ENCODE results near the gene PAF1.
A peak's percentile ranks its signal among the peaks of the same experiment; 100 is the strongest.

PAF1 gene

DNA sequence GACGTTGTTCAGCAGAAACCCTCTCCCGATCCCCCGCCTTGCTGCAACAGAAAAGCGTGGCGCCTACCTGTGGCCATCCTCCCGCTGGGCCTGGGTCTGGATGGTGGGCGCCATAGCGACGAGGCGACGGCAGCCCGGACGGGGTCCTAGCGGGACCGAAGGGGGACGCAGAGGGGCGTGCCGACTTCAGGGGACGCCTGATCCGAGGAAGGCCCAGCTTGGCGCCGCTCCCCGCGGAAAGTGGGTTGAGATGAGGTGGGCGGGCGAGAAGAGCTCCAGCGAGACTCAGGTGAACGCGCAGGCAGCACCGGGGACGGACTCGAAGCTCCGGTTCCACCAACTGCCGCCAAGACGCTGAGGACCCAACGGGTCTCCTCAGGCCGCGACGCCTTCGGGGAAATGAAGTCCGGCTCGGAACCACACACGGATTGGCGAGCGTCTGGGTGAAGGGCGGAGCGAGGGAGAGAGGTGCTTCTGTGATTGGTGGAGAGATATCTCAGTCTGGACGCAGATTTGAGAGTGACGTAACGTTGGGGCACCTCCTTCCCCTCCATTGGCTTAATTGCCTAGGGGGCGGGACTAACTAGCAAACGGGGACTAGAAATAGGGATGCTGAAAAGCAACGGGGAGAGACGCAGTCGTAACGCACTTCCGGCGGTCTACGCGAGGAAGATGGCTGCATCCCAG, at the start of gene PAF1, which contains the start of gene MED29:
PAF1 (minus strand) TSS at position 356 of the 687 bp plus-strand sequence; CDS start at position 114, 242 bp downstream.
MED29 (plus strand) TSS at position 628 of the 687 bp plus-strand sequence; CDS start at position 673, 45 bp downstream.
- peak within 1 kb of the TSS; percentile 88 to 98 (median 96) for H3K27ac ChIP-seq
- peak within 1 kb of the TSS; percentile 91 to 97 (median 93) for H3K4me2 ChIP-seq
- TF ChIP-seq Cebpa-rat (IDR thresholded peaks at IDR 0.05), result 0 out of 22 replicates have a peak, but pooled peaks of 1 of the 11 experiments have one; percentile 20
- peak within 1 kb of the TSS; percentile 82 to 97 (median 88) for H3K4me3 ChIP-seq
- H3K9ac ChIP-seq, result peak within 1 kb of the TSS; percentile 92 to 99 (median 95)
- peaks cover 56 to 76% (median 67%) of the 10 kb centered on the region in 11 experiments for H3K36me3 ChIP-seq
- no peaks in the 10 kb centered on the region for H3K27me3 ChIP-seq
- H3K4me1 ChIP-seq, result peaks cover 24 to 67% (median 31%) of the 10 kb centered on the region in 10 experiments
- peaks cover 0 to 26% (median 5%) of the 10 kb centered on the region in 11 experiments; a peak in 12 of 22 replicates for H4K20me1 ChIP-seq
- H3K9me3 ChIP-seq (replicated peaks in 1 of 11), result no peaks in the 10 kb centered on the region

GRCh38 chr19:39438270-39438934, 47.5 kb upstream of the PAF1 start:
- Histone ChIP-seq H3K27me3 (no peaks in the 10 kb centered on the region), H3K4me2 (no peak overlapping the region), H3K9ac (0 out of 22 replicates have a peak overlapping the region, but pooled peaks of 1 of the 11 experiments have one; percentile 3), H3K4me3 (no peak overlapping the region), H4K20me1 (peaks cover 17 to 23% (median 19%) of the 10 kb centered on the region in 11 experiments; a peak in 21 of 22 replicates), H3K4me1 (peaks cover 23 to 37% (median 32%) of the 10 kb centered on the region in 10 experiments), H3K27ac (no peak overlapping the region), H3K36me3 (peaks cover 13 to 20% (median 19%) of the 10 kb centered on the region in 11 experiments), H3K9me3 (replicated peaks in 1 of 11) (no peaks in the 10 kb centered on the region)
- TF ChIP-seq Cebpa-rat (IDR thresholded peaks at IDR 0.05), result no peak

- H3K9me3 ChIP-seq (replicated peaks in 1 of 11), result no peaks in the 10 kb centered on the region
- no peak for TF ChIP-seq Cebpa-rat (IDR thresholded peaks at IDR 0.05)
- H3K4me1 ChIP-seq, result peaks cover 29 to 57% (median 49%) of the 10 kb centered on the region in 10 experiments
- H3K36me3 ChIP-seq, result peaks cover 30 to 41% (median 37%) of the 10 kb centered on the region in 11 experiments
- H4K20me1 ChIP-seq, result peaks cover 26 to 43% (median 38%) of the 10 kb centered on the region in 11 experiments; a peak in 21 of 22 replicates
- peak overlapping the region; percentile 89 to 99 (median 97) for H3K9ac ChIP-seq
- H3K4me2 ChIP-seq, result peak overlapping the region; percentile 90 to 98 (median 94)
- no peaks in the 10 kb centered on the region for H3K27me3 ChIP-seq
- peak overlapping the region; percentile 89 to 99 (median 96) for H3K4me3 ChIP-seq
- H3K27ac ChIP-seq, result peak overlapping the region; percentile 83 to 98 (median 95)
These were observed 45.4 kb upstream of the PAF1 start for GRCh38 chr19:39436350-39436716.

- peak within 1 kb of the TSS; percentile 83 to 98 (median 95) for H3K27ac ChIP-seq
- H4K20me1 ChIP-seq, result peaks cover 26 to 49% (median 44%) of the 10 kb centered on the region in 11 experiments; a peak in 21 of 22 replicates
- TF ChIP-seq Cebpa-rat (IDR thresholded peaks at IDR 0.05), result no peak
- H3K4me2 ChIP-seq, result peak within 1 kb of the TSS; percentile 91 to 98 (median 95)
- no peaks in the 10 kb centered on the region for H3K9me3 ChIP-seq (replicated peaks in 1 of 11)
- H3K9ac ChIP-seq, result peak within 1 kb of the TSS; percentile 94 to 99 (median 97)
- H3K27me3 ChIP-seq, result no peaks in the 10 kb centered on the region
- H3K4me3 ChIP-seq, result peak within 1 kb of the TSS; percentile 89 to 99 (median 96)
- peaks cover 27 to 57% (median 53%) of the 10 kb centered on the region in 10 experiments for H3K4me1 ChIP-seq
- H3K36me3 ChIP-seq, result peaks cover 30 to 47% (median 41%) of the 10 kb centered on the region in 11 experiments
These were observed 44.8 kb upstream of the PAF1 start, which contains the start of gene RPS16 for GRCh38 chr19:39435499-39436349. TSS of gene RPS16 (minus strand) at chr19:39435949. CDS start at chr19:39435895, 54 bp downstream.

- H3K27ac ChIP-seq, result peak overlapping the region; percentile 70 to 98 (median 95)
- no peaks in the 10 kb centered on the region for H3K27me3 ChIP-seq
- H3K4me3 ChIP-seq, result peak overlapping the region; percentile 89 to 99 (median 96)
- no peak for TF ChIP-seq Cebpa-rat (IDR thresholded peaks at IDR 0.05)
- no peaks in the 10 kb centered on the region for H3K9me3 ChIP-seq (replicated peaks in 1 of 11)
- peaks cover 27 to 61% (median 57%) of the 10 kb centered on the region in 10 experiments for H3K4me1 ChIP-seq
- H3K36me3 ChIP-seq, result peaks cover 30 to 48% (median 41%) of the 10 kb centered on the region in 11 experiments
- H3K9ac ChIP-seq, result peak overlapping the region; percentile 94 to 99 (median 97)
- peaks cover 26 to 60% (median 50%) of the 10 kb centered on the region in 11 experiments; a peak in 21 of 22 replicates for H4K20me1 ChIP-seq
- H3K4me2 ChIP-seq, result peak overlapping the region; percentile 82 to 96 (median 92)
These were observed 43.5 kb upstream of the PAF1 start for GRCh38 chr19:39434123-39435076.

- Histone ChIP-seq H3K27me3 (no peaks in the 10 kb centered on the region), H3K27ac (peak overlapping the region in 10 of 11 experiments; percentile 70 to 98 (median 96); a peak in 18 of 22 replicates), H3K4me2 (peak overlapping the region; percentile 82 to 96 (median 92)), H3K4me1 (peaks cover 30 to 63% (median 58%) of the 10 kb centered on the region in 10 experiments), H3K9me3 (replicated peaks in 1 of 11) (no peaks in the 10 kb centered on the region), H3K4me3 (peak overlapping the region in 9 of 10 experiments; percentile 91 to 99 (median 97); a peak in 16 of 20 replicates), H3K36me3 (peaks cover 30 to 48% (median 41%) of the 10 kb centered on the region in 11 experiments), H4K20me1 (peaks cover 26 to 69% (median 55%) of the 10 kb centered on the region in 11 experiments; a peak in 21 of 22 replicates), H3K9ac (peak overlapping the region; percentile 94 to 99 (median 97); a peak in 21 of 22 replicates)
- no peak for TF ChIP-seq Cebpa-rat (IDR thresholded peaks at IDR 0.05)
These were observed 42.7 kb upstream of the PAF1 start for GRCh38 chr19:39433480-39434079.

DNA sequence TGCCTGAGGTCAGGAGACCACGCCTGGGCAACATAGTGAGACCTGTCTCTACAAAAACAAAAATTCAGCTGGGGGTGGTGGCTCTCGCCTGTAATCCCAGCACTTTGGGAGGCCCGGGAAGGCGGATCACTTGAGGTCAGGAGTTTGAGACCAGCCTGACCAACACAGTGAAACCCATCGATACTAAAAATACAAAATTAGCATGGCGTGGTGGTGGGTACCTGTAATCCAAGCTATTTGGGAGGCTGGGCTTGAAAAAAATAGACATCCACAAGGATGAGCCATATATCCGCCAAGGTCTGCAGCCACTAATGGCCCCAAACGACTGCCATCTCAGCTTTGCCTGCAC, 41.7 kb upstream of the PAF1 start:
- peak overlapping the region in 3 of 11 experiments; percentile 39 to 97 (median 81); a peak in 3 of 22 replicates for H3K27ac ChIP-seq
- H3K4me2 ChIP-seq, result peak overlapping the region in 7 of 11 experiments; percentile 88 to 96 (median 93); a peak in 11 of 22 replicates
- peak overlapping the region in 5 of 11 experiments; percentile 14 to 99 (median 98); a peak in 10 of 22 replicates for H3K9ac ChIP-seq
- peak overlapping the region in 1 of 10 experiments; percentile 96; a peak in 1 of 20 replicates for H3K4me3 ChIP-seq
- H3K27me3 ChIP-seq, result no peaks in the 10 kb centered on the region
- H4K20me1 ChIP-seq, result peaks cover 26 to 78% (median 62%) of the 10 kb centered on the region in 11 experiments; a peak in 21 of 22 replicates
- no peak for TF ChIP-seq Cebpa-rat (IDR thresholded peaks at IDR 0.05)
- H3K36me3 ChIP-seq, result peaks cover 30 to 48% (median 41%) of the 10 kb centered on the region in 11 experiments
- no peaks in the 10 kb centered on the region for H3K9me3 ChIP-seq (replicated peaks in 1 of 11)
- peaks cover 35 to 70% (median 60%) of the 10 kb centered on the region in 10 experiments for H3K4me1 ChIP-seq

All from BLaER1 treated with 17β-estradiol and CSF1 and Interleukin-3, amounts not matched to agents 10 nM and 100 nM (cell line).